Calu3 (cell line): ENCODE measurements around the gene TNFRSF8. TPM values are rescaled to one million over a fixed set of nuclear protein-coding genes. Genes with fewer than 3 reads are reported as not detected.
"Not testable (repeated sequence)": the region's sequence is repeated elsewhere in the genome, so short reads cannot be mapped to it uniquely, and the experiment has no call there.

Experiments used
- BruUV-seq: library from RNA; stranded (reverse); fragments of 400-500 nt; replicated peaks from 2 replicates; lab custom pipeline; 2021; lab: Mats Ljungman, UMichigan
- CTCF ChIA-PET: fragments of 300-600 bp; sonication (Branson Sonifier 250); formaldehyde crosslinking; loops from one replicate; lab custom pipeline; 2022; ENCODE audit warnings: antibody characterized with exemption; lab: Charles Lee
- DNase-seq: peaks from one replicate; pipeline ENCODE4 v3.0.0; 2022
- H3K27ac Mint-ChIP-seq: one replicate; pipeline ENCODE4 v1.8.0; 2022; ENCODE audit warnings: mixed read lengths; ENCODE audit not compliant: unreplicated experiment
- H3K27me3 Mint-ChIP-seq: one replicate; pipeline ENCODE4 v1.8.0; 2022; ENCODE audit warnings: mixed read lengths; ENCODE audit not compliant: unreplicated experiment
- H3K36me3 Mint-ChIP-seq: one replicate; pipeline ENCODE4 v1.8.0; 2022; ENCODE audit warnings: mild to moderate bottlenecking, moderate library complexity, mixed read lengths; ENCODE audit not compliant: insufficient read depth, unreplicated experiment
- H3K4me1 Mint-ChIP-seq: one replicate; pipeline ENCODE4 v1.8.0; 2022; ENCODE audit warnings: mild to moderate bottlenecking, low read depth, mixed read lengths; ENCODE audit not compliant: unreplicated experiment
- H3K4me3 Mint-ChIP-seq: one replicate; pipeline ENCODE4 v1.8.0; 2022; ENCODE audit warnings: mild to moderate bottlenecking, low read depth, moderate library complexity, mixed read lengths; ENCODE audit not compliant: unreplicated experiment
- H3K9me3 Mint-ChIP-seq: one replicate; pipeline ENCODE4 v1.8.0; 2022; ENCODE audit warnings: low read depth, mixed read lengths; ENCODE audit not compliant: unreplicated experiment
- intact Hi-C: fragments of 100-400 bp; cut with micrococcal nuclease; formaldehyde crosslinking; loops from one replicate; pipeline ENCODE4 v1.10.0; 2022; ENCODE audit not compliant: unreplicated experiment
- total RNA-seq: library from RNA; stranded (reverse); gene quantifications from 2 replicates; pipeline ENCODE4 v1.2.3, GENCODE V29; 2022
- TF ChIP-seq, protein P1 (sequence below): fragments of 200-600 bp; IDR thresholded peaks from one replicate; pipeline ENCODE4 v1.8.0; 2022; ENCODE audit warnings: antibody characterized with exemption; ENCODE audit not compliant: unreplicated experiment

The TNFRSF8 gene
- total RNA-seq, 1 experiment from 2014 or later, result not detected

DNA sequence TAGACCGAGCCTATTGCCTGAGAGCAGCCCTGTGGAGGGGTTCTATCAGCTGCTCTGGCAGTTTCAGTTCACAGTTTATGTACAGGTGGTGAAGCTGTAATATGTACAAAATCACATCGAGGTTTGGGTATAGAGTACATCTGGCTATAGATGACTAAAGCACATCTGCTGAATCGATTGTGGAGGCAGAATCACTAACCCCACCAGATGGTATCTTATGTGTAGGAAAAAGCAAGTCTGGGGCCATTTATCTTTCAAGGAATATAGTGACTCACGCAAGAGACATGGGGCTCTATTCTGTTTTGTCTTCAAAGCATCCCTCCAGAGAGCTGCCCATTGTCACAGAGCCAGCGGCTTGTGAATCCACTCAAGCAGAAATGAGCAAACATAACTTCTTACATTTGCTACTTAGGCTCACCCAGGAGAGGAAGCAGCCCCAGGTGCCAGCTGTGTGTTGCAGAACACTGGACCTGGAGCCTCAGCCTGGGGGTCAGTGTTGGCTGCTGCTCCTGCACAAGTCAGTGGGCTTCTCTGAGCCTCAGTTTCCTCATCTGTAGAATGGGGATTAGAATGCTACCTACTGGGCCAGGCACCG is 22.5 kb upstream of the TNFRSF8 start:
- intact Hi-C loops, result no loop called here
- no peaks in the 10 kb centered on the region for H3K9me3 Mint-ChIP-seq
- no TSS peak for BruUV-seq
- no peak overlapping the region for H3K4me3 Mint-ChIP-seq
- no peak overlapping the region for H3K27ac Mint-ChIP-seq
- no peaks in the 10 kb centered on the region for H3K36me3 Mint-ChIP-seq
- CTCF ChIA-PET, result no interaction called here
- no peaks in the 10 kb centered on the region for H3K27me3 Mint-ChIP-seq
- no peaks in the 10 kb centered on the region for H3K4me1 Mint-ChIP-seq
- no peak for DNase-seq
- TF ChIP-seq, protein P1, sequence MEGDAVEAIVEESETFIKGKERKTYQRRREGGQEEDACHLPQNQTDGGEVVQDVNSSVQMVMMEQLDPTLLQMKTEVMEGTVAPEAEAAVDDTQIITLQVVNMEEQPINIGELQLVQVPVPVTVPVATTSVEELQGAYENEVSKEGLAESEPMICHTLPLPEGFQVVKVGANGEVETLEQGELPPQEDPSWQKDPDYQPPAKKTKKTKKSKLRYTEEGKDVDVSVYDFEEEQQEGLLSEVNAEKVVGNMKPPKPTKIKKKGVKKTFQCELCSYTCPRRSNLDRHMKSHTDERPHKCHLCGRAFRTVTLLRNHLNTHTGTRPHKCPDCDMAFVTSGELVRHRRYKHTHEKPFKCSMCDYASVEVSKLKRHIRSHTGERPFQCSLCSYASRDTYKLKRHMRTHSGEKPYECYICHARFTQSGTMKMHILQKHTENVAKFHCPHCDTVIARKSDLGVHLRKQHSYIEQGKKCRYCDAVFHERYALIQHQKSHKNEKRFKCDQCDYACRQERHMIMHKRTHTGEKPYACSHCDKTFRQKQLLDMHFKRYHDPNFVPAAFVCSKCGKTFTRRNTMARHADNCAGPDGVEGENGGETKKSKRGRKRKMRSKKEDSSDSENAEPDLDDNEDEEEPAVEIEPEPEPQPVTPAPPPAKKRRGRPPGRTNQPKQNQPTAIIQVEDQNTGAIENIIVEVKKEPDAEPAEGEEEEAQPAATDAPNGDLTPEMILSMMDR, result no peak

- H3K9me3 Mint-ChIP-seq, BruUV-seq, H3K4me1 Mint-ChIP-seq, H3K36me3 Mint-ChIP-seq, DNase-seq, H3K27ac Mint-ChIP-seq, H3K27me3 Mint-ChIP-seq, intact Hi-C loops, H3K4me3 Mint-ChIP-seq, CTCF ChIA-PET: not testable (repeated sequence)
These were observed 18.8 kb upstream of the TNFRSF8 start for GRCh38 chr1:12044187-12044877.

GRCh38 chr1:12046749-12047119 is 16.4 kb upstream of the TNFRSF8 start:
- Mint-ChIP-seq H3K4me3 (no peak overlapping the region), H3K27me3 (no peaks in the 10 kb centered on the region), H3K36me3 (no peaks in the 10 kb centered on the region), H3K9me3 (no peaks in the 10 kb centered on the region), H3K4me1 (peaks cover 3% of the 10 kb centered on the region), H3K27ac (no peak overlapping the region)
- no TSS peak for BruUV-seq
- DNase-seq, result no peak
- intact Hi-C loops, result no loop called here
- CTCF ChIA-PET, result no interaction called here
- TF ChIP-seq, protein P1, result no peak

DNA sequence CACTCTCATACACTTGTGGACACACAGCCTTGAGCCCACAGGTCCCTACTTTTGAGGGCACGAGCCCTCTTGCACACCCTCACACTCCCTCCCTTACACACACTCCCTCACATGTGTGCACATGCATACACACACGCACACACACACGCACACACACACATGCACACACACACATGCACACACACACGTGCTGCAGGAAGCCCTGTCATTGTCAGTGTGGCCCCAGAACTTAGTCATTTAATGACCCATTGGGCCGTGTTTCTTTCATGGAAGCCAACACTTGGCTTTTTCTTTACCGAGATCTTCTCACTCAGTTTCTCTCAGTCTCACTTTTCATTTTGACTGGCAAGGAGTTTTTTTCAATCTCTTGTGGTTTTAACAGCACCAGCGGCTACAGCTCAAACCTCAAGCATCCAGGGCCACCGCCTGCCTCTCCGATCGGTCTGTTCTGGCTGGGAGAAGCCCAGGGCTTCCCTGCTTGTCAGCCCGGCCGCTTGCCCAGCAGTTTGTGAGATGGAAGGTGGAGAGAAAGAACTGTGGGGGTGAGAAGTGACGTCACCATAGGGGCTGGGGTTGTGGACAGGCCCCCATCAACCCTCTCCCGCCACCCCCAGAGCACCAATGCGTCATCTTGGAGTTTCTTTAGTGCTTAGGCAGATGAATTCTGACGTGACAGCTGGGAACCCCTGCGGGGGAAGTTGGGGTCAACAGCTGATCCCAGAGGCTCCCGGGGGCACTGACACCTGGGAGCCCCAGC is 15.8 kb upstream of the TNFRSF8 start:
- Mint-ChIP-seq H3K9me3 (no peaks in the 10 kb centered on the region), H3K27me3 (no peaks in the 10 kb centered on the region), H3K27ac (no peak overlapping the region), H3K4me3 (no peak overlapping the region), H3K36me3 (no peaks in the 10 kb centered on the region), H3K4me1 (peaks cover 9% of the 10 kb centered on the region)
- intact Hi-C loops, result no loop called here
- DNase-seq, result no peak
- no TSS peak for BruUV-seq
- CTCF ChIA-PET, result interaction anchor here (0.6 kb wide), 1 partner anchor 1698 kb away, joined by 3 read pairs; no protein-coding TSS in a partner anchor
- TF ChIP-seq, protein P1, result no peak
